ENCODE results near the gene PSMA6.
"Not testable (repeated sequence)": the region's sequence is repeated elsewhere in the genome, so short reads cannot be mapped to it uniquely, and the experiment has no call there.

PSMA6 gene

DNA sequence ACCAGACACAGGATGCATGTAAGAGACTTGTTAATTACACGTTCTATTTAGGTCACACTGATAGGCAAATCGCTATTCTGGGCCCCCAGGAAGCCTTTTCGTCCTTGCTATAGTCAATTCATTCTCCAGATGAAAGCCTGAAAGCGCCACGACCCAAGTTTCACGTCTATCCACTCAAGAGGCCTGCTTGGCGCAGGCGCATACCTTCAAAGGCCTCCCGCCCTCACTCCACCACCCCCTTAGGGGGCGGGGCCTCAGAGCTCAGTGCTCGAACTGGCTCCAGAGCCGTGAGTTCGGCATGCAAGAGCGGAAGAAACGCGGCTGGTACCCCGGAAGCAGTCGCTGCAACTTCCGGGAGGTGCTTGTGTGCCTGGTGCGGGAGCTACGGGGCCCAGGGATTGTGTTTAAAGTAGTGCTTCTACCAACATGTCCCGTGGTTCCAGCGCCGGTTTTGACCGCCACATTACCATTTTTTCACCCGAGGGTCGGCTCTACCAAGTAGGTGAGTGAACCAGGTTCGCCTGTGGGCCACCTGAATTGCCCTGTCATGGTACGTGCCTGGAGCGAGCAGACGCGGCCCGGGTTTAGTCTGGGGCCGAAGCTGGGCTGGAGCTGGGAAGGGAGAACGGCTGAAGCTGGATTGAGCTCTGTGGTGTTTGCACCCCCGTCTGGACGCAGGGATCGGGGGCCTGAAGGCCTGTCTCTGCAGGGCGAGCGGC lies at the start of gene PSMA6:
Gene PSMA6 (plus strand): TSS at position 332 of the 719 bp plus-strand sequence. CDS start 95 bp downstream, at position 427.
- H3K4me3 ChIP-seq (ENCODE audit: low read depth, low read length) = peak within 1 kb of the TSS; percentile 99

DNA sequence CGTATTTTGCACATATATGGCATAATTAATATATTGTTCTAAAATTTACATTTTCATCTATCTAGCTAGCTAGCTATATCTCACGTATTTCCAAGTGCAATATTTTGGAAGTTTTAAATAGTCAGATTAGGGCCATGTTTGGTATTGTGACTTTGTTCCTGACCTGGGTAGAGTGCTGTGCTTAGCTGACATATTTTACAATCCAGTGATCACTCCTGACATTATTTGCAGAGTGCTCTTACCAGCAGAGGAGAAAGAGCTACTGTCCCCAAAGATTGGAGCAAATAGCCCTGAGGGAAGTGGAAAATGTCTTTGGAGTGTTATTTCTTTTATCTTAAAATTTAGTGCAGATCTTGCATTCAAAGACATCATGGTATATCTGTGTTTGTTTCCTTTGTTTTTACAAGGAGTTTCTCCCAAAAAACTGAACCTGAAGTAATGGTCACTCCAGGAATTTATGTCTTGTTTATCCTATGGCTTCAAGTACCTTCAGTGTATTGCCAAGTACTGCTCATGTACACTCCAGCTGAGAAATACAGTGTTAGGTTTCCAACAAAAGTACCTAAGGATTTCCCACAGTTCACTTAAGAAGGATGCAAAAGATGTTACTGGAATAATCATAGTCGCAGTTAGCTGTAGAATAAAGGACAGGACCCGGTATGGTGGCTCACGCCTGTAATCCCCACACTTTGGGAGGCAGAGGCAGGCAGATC lies 49.4 kb upstream of the PSMA6 start:
- H3K4me3 ChIP-seq (ENCODE audit: low read depth, low read length) = no peak overlapping the region

DNA sequence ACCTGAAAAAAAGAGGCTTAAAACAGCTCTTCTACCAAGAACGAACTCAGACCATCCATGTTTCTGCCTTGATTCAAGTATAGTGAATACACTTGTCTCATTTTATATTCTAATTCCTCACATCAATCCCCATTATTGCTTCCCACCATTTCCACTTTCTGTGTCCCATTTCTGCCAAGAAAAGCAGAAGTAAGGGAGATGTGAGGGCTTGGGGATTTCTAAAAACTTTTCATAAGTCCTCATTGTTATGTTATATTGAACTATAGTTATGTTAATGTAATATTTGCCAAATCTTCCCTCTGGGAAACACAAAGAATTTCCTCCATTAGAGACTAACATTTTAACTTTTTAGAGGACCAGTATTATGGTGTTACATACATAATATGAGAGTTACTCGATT lies 48.2 kb upstream of the PSMA6 start:
- no peak overlapping the region for H3K4me3 ChIP-seq (ENCODE audit: low read depth, low read length)

DNA sequence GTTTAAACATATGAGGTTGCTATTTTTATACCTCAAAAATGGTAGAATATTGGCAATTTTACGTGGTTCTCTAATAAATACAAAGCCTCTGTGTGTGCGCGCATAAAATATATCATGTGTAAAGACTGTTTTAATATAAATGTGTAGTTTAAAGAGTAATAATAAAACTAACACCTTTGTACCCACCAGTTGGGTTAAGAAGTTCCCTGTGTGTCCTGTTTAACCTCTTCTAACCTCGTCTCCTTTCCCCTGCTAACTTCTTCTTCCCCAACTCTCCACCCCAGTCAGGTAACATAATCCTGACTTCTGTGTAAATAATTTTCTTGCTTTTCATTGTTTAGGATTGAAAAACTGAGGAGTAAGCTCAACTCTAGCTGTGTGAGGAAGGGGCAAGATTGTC lies 47.6 kb upstream of the PSMA6 start:
- no peak overlapping the region for H3K4me3 ChIP-seq (ENCODE audit: low read depth, low read length)

DNA sequence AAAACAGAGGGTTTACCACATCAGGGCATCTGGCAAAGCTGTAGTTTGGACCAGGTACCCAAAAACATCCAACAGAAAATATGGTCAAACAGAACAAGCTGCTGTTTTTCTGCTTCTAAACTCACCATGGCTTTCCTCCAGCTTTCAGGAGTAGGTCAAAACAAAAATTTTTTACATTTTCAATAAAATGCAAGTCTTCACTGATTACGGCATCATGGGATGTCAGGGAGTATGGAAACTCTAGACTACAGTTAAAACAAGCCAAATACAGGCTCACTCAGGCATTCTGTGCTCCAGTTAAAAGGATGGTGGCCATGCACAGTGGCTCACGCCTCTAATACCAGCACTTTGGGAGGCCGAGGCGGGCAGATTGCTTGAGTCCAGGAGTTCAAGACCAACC lies 47.1 kb upstream of the PSMA6 start:
- H3K4me3 ChIP-seq (ENCODE audit: low read depth, low read length) = no peak overlapping the region

DNA sequence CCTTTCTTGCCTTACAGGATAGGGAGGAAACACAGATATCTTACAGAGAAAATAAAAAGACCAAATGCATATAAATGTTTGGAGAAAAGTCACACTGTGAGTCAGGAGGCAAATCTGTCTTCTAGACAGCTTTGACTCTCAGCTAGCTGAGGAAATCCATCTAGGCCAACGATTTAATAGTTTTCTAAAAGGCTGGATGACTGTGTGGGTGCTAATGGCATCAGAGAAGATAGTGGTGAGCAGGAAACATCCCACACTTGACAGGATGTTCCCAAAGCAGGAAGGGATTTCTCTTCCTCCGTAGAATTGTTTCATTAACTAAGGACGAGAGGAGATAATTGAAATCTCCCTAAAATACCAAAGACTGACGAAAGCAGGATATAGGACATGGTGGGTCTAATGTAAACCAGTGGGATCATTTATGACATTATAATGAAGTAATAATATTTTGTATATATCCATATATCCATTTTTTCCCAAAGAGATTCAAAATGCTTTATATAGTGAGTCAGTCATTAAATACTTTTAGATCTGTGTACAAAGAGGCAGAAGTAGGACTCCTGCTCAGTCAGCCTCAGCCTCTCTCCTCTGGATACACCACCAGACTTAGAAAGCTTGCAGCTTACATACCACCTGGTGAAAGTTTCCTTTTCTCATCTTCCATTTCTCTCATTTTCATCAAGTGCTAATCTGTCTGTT lies 44.3 kb upstream of the PSMA6 start:
- no peak overlapping the region for H3K4me3 ChIP-seq (ENCODE audit: low read depth, low read length)

DNA sequence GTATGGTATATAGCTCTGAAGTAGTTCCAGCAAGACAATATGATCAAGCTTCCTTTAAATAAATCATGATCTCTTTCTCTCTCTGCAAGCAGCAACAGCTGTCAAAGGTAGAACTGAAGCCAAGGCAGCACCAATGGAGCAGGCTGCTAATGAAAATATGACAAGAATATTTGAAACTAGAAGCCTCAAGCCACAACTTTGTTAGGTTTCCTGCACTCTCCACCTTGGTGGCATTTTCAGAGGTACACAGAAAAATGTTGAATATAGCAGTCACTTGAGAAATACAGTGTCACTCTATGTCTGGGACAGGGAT lies 43.8 kb upstream of the PSMA6 start:
- no peak overlapping the region for H3K4me3 ChIP-seq (ENCODE audit: low read depth, low read length)

DNA sequence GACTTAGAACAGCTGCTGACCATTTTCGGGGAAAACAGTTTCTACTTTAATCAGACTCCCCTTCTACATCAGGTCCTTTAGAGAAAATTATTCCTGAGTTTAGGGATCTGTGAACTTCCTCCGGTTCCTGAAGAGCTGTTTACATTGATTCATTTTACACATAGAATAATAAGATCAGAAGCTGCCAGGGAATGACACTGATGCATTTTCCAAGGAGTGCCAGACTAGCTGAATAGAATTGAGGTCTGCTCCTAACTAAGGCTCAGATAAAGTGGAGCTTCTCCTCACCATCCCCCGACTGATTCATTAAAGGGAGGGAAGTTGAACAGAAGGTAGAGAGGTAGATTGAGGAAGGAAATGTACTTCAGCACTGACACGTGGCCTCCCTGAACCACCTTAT lies 41.9 kb upstream of the PSMA6 start:
- no peak overlapping the region for H3K4me3 ChIP-seq (ENCODE audit: low read depth, low read length)

DNA sequence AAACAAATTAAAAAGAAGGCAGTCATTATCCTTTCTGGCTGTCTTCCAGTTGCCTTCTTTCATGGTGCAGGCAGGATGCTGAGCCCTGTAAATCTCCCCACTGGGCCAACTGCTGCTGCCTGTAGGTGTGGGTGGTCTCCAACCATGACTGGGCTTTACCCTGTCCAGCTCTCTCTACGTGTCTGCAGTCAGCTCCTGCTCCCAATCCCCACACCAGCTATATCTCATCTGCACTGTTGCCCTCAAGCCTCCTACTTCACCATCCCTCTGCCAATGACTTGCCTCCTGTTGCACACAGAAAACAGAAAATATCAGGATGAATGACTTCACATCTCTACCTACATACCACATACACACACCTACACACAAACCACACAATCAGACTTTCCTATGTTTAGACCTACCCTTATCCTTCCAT lies 39.7 kb upstream of the PSMA6 start:
- no peak overlapping the region for H3K4me3 ChIP-seq (ENCODE audit: low read depth, low read length)

DNA sequence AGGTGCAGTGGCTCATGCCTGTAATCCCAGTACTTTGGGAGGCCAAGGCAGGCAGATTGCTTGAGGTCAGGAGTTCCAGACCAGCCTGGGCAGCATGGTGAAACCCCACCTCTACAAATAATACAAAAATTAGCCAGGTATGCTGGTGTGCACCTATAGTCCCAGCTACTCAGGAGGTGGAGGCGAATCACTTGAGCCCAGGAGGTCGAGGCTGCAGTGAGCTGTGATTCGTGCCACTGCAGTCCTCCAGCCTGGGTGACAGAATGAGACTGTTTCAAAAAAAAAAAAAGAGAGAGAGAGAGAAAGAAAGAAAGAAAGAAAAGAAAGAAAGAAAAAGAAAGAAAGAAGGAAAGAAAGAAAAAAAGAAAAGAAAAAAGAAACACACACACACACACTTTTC lies 39.1 kb upstream of the PSMA6 start:
- not testable (repeated sequence) for H3K4me3 ChIP-seq (ENCODE audit: low read depth, low read length)

DNA sequence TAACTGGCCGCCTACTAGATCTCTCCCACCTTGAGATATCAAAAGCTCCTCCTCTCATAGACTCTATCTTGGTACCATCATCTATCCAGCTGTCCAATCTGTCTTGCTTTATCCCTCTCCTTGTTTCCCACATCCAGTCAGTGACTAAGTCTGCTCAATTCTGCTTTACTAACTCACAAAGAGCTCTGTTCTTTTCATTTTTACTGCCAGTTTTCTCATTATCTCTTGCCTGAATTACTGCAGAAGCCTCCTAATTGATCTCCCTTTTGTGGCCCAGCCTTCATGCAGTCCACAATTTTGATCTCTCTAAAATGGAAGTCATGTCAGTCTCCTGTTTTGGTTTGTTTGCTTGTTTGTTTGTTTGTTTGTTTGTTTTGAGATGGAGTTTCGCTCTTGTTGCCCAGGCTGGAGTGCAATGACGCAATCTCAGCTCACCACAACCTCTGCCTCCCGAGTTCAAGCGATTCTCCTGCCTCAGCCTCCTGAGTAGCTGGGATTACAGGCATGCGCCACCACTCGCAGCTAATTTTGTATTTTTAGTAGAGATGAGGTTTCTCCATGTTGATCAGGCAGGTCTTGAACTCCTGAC lies 38.1 kb upstream of the PSMA6 start:
- not testable (repeated sequence) for H3K4me3 ChIP-seq (ENCODE audit: low read depth, low read length)

DNA sequence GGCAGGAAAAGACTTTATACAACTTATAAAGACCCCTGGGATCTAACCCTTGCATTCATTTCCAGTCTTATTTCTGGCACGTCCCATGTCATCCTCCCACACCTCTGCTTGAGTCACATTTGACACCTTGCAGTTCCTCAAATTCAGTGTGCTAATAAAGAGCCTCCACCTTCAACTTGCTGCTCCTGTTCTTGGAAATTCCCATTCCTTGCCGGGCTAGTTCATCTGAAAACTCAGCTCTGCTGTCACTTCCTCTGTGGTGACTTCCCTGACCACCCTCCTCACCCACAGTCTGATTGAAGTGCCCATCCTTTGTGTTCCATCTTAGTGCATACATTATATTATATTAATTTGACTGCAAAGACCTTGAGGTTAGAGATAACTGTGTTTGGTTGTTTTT lies 37.4 kb upstream of the PSMA6 start:
- H3K4me3 ChIP-seq (ENCODE audit: low read depth, low read length) = no peak overlapping the region

DNA sequence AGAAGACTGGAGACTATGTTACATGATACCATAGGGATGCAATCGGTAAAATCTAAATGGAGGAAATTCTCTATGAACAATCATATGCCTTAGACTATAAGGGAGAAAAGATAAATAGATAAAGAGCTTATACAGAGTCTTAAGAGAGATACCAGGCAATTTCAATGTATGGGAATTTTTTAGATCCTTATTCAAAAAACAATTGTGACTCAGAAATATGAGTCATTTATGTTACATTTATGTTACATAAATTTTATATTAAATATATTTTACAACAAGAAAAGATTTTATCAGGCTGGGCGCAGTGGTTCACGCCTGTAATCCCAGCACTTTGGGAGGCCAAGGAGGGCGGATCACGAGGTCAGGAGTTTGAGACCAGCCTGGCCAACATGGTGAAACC lies 36.5 kb upstream of the PSMA6 start:
- H3K4me3 ChIP-seq (ENCODE audit: low read depth, low read length) = no peak overlapping the region

DNA sequence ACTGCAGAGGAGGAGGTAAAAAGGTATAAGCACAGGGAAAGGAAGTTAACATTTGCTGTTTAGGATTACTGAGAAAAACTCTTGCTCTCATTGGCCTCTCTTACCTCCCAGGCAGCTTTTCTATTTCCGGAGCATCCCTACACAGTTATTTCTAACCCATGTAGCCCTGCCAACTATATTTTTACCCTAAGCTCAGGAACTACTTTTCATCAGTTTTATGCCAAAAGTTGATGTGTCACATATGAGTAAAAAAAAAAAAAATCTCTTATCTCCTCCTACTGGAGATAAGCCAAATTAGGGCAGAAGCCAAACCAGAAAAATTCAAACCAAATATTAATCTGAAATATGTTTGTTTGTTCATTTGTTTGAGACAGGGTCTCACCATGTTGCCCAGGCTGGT lies 34.4 kb upstream of the PSMA6 start:
- H3K4me3 ChIP-seq (ENCODE audit: low read depth, low read length) = no peak overlapping the region

DNA sequence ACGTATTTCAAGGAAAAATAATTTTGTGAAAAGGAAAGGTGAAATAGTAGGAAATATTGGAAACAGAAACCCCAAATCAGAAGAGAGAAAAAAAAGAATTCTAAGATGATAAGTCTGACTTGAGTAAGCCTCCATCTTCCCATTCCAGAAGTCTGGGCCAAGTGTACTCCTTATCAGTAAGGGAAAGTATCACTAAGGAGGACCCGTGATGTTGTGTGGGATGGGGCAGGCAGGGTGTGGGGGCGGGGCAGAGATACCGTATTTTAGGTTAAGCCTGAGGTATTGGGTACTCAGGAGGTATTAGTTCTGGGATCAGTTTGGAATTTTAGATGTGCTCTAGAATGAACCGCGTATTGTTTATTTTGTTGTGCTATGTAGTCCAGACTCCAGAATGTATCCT lies 33.8 kb upstream of the PSMA6 start:
- H3K4me3 ChIP-seq (ENCODE audit: low read depth, low read length) = no peak overlapping the region

DNA sequence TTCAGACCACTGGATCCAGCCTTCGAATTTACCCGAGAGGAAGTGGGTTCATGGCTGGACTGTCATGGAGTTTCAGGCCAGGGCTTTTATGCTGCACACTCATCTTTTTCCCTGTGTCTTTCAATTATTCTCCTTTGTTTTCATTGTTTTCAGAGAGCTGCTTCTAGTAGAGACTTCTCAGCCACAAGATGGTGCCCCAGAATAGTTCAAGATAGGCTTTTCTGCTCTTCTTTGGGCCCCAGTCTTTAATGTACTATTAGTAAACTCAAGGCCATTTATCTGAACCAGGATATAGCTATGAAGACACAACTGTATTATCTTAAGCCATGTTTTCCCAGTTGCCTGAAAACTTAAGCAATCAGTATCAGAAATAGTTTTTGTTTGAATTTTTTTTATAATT lies 30.4 kb upstream of the PSMA6 start:
- no peak overlapping the region for H3K4me3 ChIP-seq (ENCODE audit: low read depth, low read length)

DNA sequence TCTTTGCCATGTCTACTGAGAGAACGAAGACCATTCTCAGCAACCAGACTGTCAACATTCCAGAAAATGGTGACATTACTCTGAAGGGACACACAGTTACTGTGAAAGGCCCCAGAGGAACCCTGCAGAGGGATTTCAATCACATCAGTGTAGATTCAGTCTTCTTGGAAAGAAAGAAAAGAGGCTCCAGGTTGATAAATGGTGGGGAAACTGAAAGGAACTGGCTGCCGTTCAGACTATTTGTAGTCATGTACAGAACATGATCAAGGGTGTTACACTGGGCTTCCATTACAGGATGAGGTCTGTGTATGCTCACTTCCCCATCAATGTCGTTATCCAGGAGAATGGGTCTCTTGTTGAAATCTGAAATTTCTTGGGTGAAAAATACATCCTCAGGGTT lies 29.7 kb upstream of the PSMA6 start:
- no peak overlapping the region for H3K4me3 ChIP-seq (ENCODE audit: low read depth, low read length)

DNA sequence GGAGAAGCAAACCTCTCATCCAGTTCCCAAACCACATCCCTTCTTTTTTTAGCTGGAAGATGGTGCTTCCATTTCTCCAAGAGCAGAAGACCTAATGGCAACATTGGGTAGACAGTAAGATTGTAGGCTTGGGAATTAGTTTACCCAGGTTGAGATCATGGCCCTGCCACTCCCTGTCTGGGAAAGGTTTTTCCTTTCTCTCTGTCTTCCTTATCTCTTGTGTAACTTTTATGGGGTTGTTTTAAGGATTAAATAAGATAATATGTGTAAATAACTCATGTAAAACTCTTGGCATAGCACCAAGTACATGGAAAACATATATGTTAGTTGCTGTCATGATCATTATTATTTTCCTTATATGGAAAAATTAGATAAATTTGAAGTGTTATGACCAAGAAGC lies 23.2 kb upstream of the PSMA6 start:
- H3K4me3 ChIP-seq (ENCODE audit: low read depth, low read length) = no peak overlapping the region

DNA sequence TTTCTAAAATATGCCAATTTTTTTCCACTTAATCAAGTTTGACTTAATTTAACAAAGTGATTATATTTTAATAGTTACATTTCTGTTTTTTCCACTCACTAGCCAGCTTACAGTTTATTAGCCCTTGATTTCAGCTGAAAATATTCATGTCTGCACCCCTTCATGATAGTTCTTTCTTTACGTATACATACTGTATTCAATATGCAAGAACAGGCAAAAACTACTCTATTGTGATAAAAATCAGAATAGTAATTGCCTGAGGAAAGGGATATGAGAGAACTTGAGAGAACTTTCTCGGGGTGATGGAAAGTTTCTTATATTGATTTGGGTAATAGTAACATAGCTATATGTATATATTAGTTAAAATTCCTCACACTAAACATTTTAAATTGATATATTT lies 17.4 kb upstream of the PSMA6 start:
- no peak overlapping the region for H3K4me3 ChIP-seq (ENCODE audit: low read depth, low read length)

DNA sequence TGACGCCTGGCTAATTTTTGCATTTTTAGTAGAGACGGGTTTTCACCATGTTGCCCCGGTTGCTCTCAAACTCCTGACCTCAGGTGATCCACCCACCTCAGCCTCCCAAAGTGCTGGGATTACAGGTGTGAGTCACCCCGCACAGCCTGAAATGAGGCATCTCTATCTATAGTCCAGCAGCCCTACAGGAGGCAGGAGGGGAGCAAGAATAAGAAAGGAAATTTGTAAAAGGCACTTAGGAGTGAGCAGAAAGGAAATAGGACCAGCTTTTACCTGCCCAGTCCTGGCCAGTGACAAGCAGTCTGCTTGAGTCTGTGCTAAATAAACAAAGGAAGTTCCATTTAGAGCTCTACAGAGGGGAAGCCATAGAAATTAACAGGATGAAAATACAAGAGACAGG lies 15.0 kb upstream of the PSMA6 start:
- H3K4me3 ChIP-seq (ENCODE audit: low read depth, low read length) = no peak overlapping the region

DNA sequence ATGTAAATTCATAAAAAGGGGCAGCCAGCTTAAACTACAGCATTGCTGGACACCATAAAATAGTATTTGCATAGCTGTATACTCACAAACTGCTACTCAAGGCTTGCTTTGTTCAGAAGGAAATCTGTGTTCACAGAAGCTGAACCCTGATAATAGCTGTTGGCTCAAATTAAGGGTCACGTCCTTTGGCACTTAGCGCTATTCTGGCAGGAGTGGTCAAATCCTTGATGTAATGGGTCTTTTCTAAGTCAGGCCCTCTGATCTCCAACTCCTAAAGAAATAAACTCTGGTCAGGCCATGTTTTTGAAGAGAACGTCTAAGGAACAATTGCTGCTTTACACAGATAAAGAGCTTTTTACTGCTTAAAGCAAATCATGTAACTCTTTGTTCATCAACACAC lies 12.8 kb upstream of the PSMA6 start:
- no peak overlapping the region for H3K4me3 ChIP-seq (ENCODE audit: low read depth, low read length)

DNA sequence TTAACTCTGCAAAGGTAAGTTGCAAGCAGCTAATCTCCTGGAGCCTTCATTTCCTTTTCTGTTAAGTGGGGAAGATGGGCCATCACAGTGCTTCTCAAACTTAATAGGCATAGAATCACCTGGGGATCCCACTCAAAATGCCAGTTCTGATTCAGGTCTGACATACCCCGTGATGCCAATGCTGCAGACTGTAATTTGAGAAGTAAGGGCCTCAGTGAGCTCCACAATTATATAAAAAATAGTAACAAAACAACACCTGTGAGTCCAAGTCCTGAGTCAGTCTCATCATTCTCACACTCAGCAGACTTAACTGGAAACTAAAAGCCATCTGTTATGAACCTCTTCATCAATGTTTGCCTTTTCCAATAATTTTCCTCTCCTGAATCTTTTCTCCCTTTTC lies 10.8 kb upstream of the PSMA6 start:
- H3K4me3 ChIP-seq (ENCODE audit: low read depth, low read length) = no peak overlapping the region

Data from iPS-11a (cell line).